ENCODE data around the gene TEX13D. TPM values are rescaled to one million over a fixed set of nuclear protein-coding genes. Genes with fewer than 3 reads are reported as not detected.
"Not testable (repeated sequence)": the region's sequence is repeated elsewhere in the genome, so short reads cannot be mapped to it uniquely, and the experiment has no call there.

Gene TEX13D
- total RNA-seq (2014; rRNA removed; shearing (Covaris generic)), result not detected in 2 replicates

GRCh38 chrX:124332481-124333424 lies at the start of gene TEX13D:
TEX13D (plus strand) TSS chrX:124332660; CDS start chrX:124332918, 258 bp downstream.
- DNase-seq (ENCODE audit: low read depth), result no peak

- DNase-seq (ENCODE audit: low read depth), result no peak
These were observed 43.0 kb upstream of the TEX13D start for GRCh38 chrX:124289443-124289842.

- DNase-seq (ENCODE audit: low read depth), result no peak
These were observed 38.6 kb upstream of the TEX13D start for GRCh38 chrX:124293810-124294209.

- not testable (repeated sequence) for DNase-seq (ENCODE audit: low read depth)
These were observed 33.1 kb upstream of the TEX13D start for GRCh38 chrX:124299323-124299722.

GRCh38 chrX:124300405-124300804 lies 32.1 kb upstream of the TEX13D start:
- DNase-seq (ENCODE audit: low read depth), result peak; percentile 1

- DNase-seq (ENCODE audit: low read depth), result no peak
These were observed 25.1 kb upstream of the TEX13D start for GRCh38 chrX:124307253-124307907.

- no peak for DNase-seq (ENCODE audit: low read depth)
These were observed 6.7 kb upstream of the TEX13D start for GRCh38 chrX:124325732-124326131.

- DNase-seq (ENCODE audit: low read depth), result peak; percentile 64
These were observed 3.7 kb upstream of the TEX13D start for GRCh38 chrX:124328765-124329164.

GRCh38 chrX:124333862-124334261 lies 1.4 kb downstream of the TEX13D start:
- DNase-seq (ENCODE audit: low read depth), result no peak

- DNase-seq (ENCODE audit: low read depth), result not testable (repeated sequence)
These were observed 2.1 kb downstream of the TEX13D start for GRCh38 chrX:124334555-124334954.

GRCh38 chrX:124335598-124335997 lies 3.1 kb downstream of the TEX13D start:
- no peak for DNase-seq (ENCODE audit: low read depth)

- no peak for DNase-seq (ENCODE audit: low read depth)
These were observed 5.5 kb downstream of the TEX13D start for GRCh38 chrX:124337916-124338315.

GRCh38 chrX:124338733-124339514 lies 6.5 kb downstream of the TEX13D start:
- DNase-seq (ENCODE audit: low read depth), result no peak

GRCh38 chrX:124341396-124342132 lies 9.1 kb downstream of the TEX13D start:
- no peak for DNase-seq (ENCODE audit: low read depth)

GRCh38 chrX:124342174-124342867 lies 9.9 kb downstream of the TEX13D start:
- no peak for DNase-seq (ENCODE audit: low read depth)

- no peak for DNase-seq (ENCODE audit: low read depth)
These were observed 10.6 kb downstream of the TEX13D start for GRCh38 chrX:124343016-124343415.

- DNase-seq (ENCODE audit: low read depth), result no peak
These were observed 11.8 kb downstream of the TEX13D start for GRCh38 chrX:124344246-124344645.

GRCh38 chrX:124346117-124346876 lies 13.8 kb downstream of the TEX13D start, which contains the start of gene SH2D1A:
SH2D1A (plus strand) TSS chrX:124346563; CDS start chrX:124346643, 80 bp downstream.
- DNase-seq (ENCODE audit: low read depth), result no peak

- no peak for DNase-seq (ENCODE audit: low read depth)
These were observed 14.4 kb downstream of the TEX13D start for GRCh38 chrX:124346877-124347241.

GRCh38 chrX:124347242-124347641 lies 14.8 kb downstream of the TEX13D start:
- DNase-seq (ENCODE audit: low read depth), result no peak
